ENCODE measurements around the gene TUBB4B.
"Not testable (repeated sequence)": the region's sequence is repeated elsewhere in the genome, so short reads cannot be mapped to it uniquely, and the experiment has no call there.

- TF ChIP-seq POLR2A, CTCF (IDR thresholded peaks at IDR 0.05): not testable (repeated sequence)
Observed at GRCh38 chr9:137243266-137243625, 2.2 kb downstream of the TUBB4B start.

Measured in heart left ventricle (tissue), 13 donors.